ENCODE results near the gene ZNF638. TPM values are rescaled to one million over a fixed set of nuclear protein-coding genes. Genes with fewer than 3 reads are reported as not detected.

ZNF638 gene
- total RNA-seq, 1 experiment from 2014 or later = 108 TPM

GRCh38 chr2:71330155-71330554, 1.4 kb upstream of the ZNF638 start:
- H3K9me3 ChIP-seq (ENCODE audit: control insufficient read depth in 1 of 2, insufficient read depth in 1 of 2, low read depth in 1 of 2, low read length in 2 of 2) = no peaks in the 10 kb centered on the region
- no peak overlapping the region for H3K4me3 ChIP-seq (replicated peaks in 1 of 2; ENCODE audit: low read depth in 1 of 2, low read length in 2 of 2)
- H3K79me2 ChIP-seq (ENCODE audit: insufficient read depth, low read length) = peaks cover 52% of the 10 kb centered on the region
- no peaks in the 10 kb centered on the region for H4K20me1 ChIP-seq (ENCODE audit: insufficient read depth)
- no peaks in the 10 kb centered on the region for H3K9me2 ChIP-seq (ENCODE audit: insufficient read depth)
- no peak for DNase-seq (ENCODE audit: low read depth, low spot score)
- H3K27ac ChIP-seq (ENCODE audit: low read depth, low read length) = no peak overlapping the region
- ChIA-PET POLR2A (interaction anchor here (0.7 kb wide), 1 partner anchor 30 kb away, joined by 3 read pairs; no protein-coding TSS in a partner anchor), RAD21 (ENCODE audit: low non-redundant PET in 1 of 2, low total read pairs in 2 of 2, uncharacterized antibody in 2 of 2, unreplicated experiment in 2 of 2) (no interaction called here), CTCF (interaction anchor here (3.2 kb wide), 1 partner anchor 31 kb away, joined by 32 read pairs; no protein-coding TSS in a partner anchor)
- H3K9ac ChIP-seq (ENCODE audit: low read length) = no peak overlapping the region
- no peaks in the 10 kb centered on the region for H3K27me3 ChIP-seq (ENCODE audit: insufficient read depth, low read length)
- no TSS peak for BruUV-seq (replicated peaks)
- no peaks in the 10 kb centered on the region for H3K36me3 ChIP-seq (ENCODE audit: control insufficient read depth in 1 of 2, insufficient read depth in 2 of 2, low read length in 2 of 2)
- intact Hi-C loops (cut with micrococcal nuclease) = loop anchor here (10.0 kb wide), 1 partner anchor 105 kb away; the partner anchor contains the start of gene PAIP2B
- ATAC-seq = no peak
- H2AFZ ChIP-seq (ENCODE audit: low read depth, low read length, poor library complexity, severe bottlenecking) = no peak overlapping the region
- TF ChIP-seq SRF (IDR thresholded peaks at IDR 0.05; ENCODE audit: low read depth) = no peak
- no peak for TF ChIP-seq CBX3 (IDR thresholded peaks at IDR 0.05; ENCODE audit: low read depth)
- no peak for TF ChIP-seq EGR1 (IDR thresholded peaks at IDR 0.05; ENCODE audit: low read depth)
- TF ChIP-seq ELF1 (IDR thresholded peaks at IDR 0.05; ENCODE audit: borderline replicate concordance, low read depth) = no peak
- no peak for TF ChIP-seq CTCF (IDR thresholded peaks at IDR 0.05 in 2 of 3, conservative IDR thresholded peaks at IDR 0.05 in 1 of 3; ENCODE audit: borderline replicate concordance in 1 of 3, insufficient read depth in 1 of 3, low read depth in 2 of 3, low read length in 2 of 3)
- no peak for TF ChIP-seq POLR2A (IDR thresholded peaks at IDR 0.05; ENCODE audit: borderline replicate concordance, extremely low read depth, insufficient read depth, insufficient read length)
- TF ChIP-seq REST (IDR thresholded peaks at IDR 0.05; ENCODE audit: low read depth) = no peak
- no peak for TF ChIP-seq ATF3 (IDR thresholded peaks at IDR 0.05)
- TF ChIP-seq EZH2 (IDR thresholded peaks at IDR 0.05) = no peak
- no peak for TF ChIP-seq ZBTB33 (IDR thresholded peaks at IDR 0.05; ENCODE audit: extremely low read depth, insufficient replicate concordance, low read length)
- no peak for TF ChIP-seq RAD21 (IDR thresholded peaks at IDR 0.05; ENCODE audit: low read depth)
- TF ChIP-seq FOSL1 (IDR thresholded peaks at IDR 0.05; ENCODE audit: low read depth) = no peak
- no peak overlapping the region for H3K4me2 ChIP-seq (ENCODE audit: low read length)
- peaks cover 0 to 26% of the 10 kb centered on the region in 2 experiments; a peak in 3 of 4 replicates for H3K4me1 ChIP-seq (ENCODE audit: control insufficient read depth in 1 of 2, insufficient read depth in 2 of 2, low read length in 2 of 2)
